HFFc6 (cell line): Measurements from ENCODE around the gene CTNNA1. TPM values are rescaled to one million over a fixed set of nuclear protein-coding genes. Genes with fewer than 3 reads are reported as not detected.

Experiments used
- DNase-seq: peaks from one replicate; pipeline ENCODE4 v3.0.0-alpha.2; 2018
- H3K27ac Mint-ChIP-seq: 2 replicates; pipeline ENCODE4 v1.8.0; 2020; ENCODE audit warnings: mild to moderate bottlenecking, mixed read lengths
- H3K27me3 Mint-ChIP-seq: 2 replicates; pipeline ENCODE4 v1.8.0; 2021; ENCODE audit warnings: mild to moderate bottlenecking, moderate library complexity, mixed read lengths; ENCODE audit not compliant: insufficient read depth
- H3K36me3 Mint-ChIP-seq: 2 replicates; pipeline ENCODE4 v1.8.0; 2021; ENCODE audit warnings: low read depth, mixed read lengths
- H3K4me1 Mint-ChIP-seq: 2 replicates; pipeline ENCODE4 v1.8.0; 2020; ENCODE audit warnings: low read depth, mixed read lengths
- H3K4me3 Mint-ChIP-seq: 2 replicates; pipeline ENCODE4 v1.8.0; 2020; ENCODE audit warnings: mild to moderate bottlenecking, moderate library complexity, mixed read lengths
- H3K9me3 Mint-ChIP-seq: 2 replicates; pipeline ENCODE4 v1.8.0; 2020; ENCODE audit warnings: mild to moderate bottlenecking, mixed read lengths
- total RNA-seq, 6 experiments: library from RNA; stranded (reverse); fragmentation: NEBNext Ultra II Directional; extraction: Animal tissue kit (Norgen Biotek cat#: 25700); gene quantifications; 2 replicates in 1 of 6; 3 replicates in 5 of 6; pipeline ENCODE4 v1.2.3, GENCODE V29; 2021
- TF ChIP-seq, protein P1 (sequence below): fragments of 200-600 bp; sonication (generic); IDR thresholded peaks from 2 replicates; pipeline ENCODE4 v1.5.0; 2021; ENCODE audit warnings: antibody characterized with exemption, mild to moderate bottlenecking

CTNNA1 gene
- total RNA-seq, 6 experiments from 2014 or later = 282 to 342 (median 292) TPM

DNA sequence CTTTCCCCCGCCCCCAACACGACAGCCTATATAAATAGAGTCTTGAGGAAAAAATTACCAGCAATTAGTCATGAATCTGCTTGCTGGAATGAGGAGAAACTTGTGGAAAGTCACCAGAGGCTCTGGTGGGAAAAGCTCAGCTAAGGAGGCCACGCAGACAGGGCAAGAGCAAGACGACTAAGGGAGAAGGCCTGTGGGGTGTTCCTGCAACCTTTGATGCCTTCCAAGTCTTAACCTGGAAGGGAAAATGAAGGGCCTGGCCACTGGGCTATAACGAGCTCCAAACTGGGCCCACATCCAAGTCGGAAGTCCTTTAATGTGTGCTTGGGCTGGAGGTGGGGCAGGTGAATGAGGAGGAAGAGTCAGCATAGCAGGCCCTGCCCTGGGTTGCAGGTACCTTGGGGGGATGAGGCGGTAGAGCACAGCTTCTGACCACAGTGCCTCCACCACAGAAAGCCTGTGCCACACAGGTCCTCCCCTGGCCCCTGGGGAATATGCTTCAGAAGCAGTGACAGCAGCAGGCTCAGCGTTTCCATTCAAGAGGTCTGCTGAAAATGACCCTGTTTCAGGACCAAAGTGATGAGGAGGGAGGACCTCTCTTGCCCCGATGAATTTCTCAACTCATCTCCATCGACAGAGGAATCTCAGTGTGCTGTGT is 214.7 kb downstream of the CTNNA1 start:
- Mint-ChIP-seq H3K27me3 (0 out of 2 replicates have a peak, but pooled peaks cover 2% of the 10 kb centered on the region), H3K9me3 (no peaks in the 10 kb centered on the region), H3K4me3 (no peak overlapping the region), H3K36me3 (no peaks in the 10 kb centered on the region), H3K27ac (no peak overlapping the region), H3K4me1 (peaks cover 38% of the 10 kb centered on the region)
- TF ChIP-seq, protein P1, sequence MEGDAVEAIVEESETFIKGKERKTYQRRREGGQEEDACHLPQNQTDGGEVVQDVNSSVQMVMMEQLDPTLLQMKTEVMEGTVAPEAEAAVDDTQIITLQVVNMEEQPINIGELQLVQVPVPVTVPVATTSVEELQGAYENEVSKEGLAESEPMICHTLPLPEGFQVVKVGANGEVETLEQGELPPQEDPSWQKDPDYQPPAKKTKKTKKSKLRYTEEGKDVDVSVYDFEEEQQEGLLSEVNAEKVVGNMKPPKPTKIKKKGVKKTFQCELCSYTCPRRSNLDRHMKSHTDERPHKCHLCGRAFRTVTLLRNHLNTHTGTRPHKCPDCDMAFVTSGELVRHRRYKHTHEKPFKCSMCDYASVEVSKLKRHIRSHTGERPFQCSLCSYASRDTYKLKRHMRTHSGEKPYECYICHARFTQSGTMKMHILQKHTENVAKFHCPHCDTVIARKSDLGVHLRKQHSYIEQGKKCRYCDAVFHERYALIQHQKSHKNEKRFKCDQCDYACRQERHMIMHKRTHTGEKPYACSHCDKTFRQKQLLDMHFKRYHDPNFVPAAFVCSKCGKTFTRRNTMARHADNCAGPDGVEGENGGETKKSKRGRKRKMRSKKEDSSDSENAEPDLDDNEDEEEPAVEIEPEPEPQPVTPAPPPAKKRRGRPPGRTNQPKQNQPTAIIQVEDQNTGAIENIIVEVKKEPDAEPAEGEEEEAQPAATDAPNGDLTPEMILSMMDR = no peak
- DNase-seq = no peak

DNA sequence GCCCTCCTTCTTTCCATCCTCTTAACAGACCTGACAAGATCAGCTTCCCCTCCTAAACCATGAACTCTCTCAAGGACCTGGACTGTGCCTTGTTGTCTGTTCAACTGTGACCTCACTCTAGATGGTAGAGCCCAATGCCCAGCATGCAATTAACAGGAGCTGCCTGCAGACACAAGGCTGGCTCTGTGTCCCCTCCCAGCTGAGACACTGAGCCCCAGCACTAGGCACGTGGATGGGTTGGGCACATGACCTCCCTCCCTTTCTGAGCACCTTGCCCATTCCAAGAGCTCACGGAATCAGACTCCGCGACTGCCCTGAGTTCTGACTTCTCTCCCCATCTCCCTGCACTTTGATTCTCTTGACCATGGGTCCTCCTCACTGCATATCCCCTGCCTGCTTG is 215.4 kb downstream of the CTNNA1 start:
- Mint-ChIP-seq H3K4me3 (no peak overlapping the region), H3K4me1 (peaks cover 34% of the 10 kb centered on the region), H3K9me3 (no peaks in the 10 kb centered on the region)

DNA sequence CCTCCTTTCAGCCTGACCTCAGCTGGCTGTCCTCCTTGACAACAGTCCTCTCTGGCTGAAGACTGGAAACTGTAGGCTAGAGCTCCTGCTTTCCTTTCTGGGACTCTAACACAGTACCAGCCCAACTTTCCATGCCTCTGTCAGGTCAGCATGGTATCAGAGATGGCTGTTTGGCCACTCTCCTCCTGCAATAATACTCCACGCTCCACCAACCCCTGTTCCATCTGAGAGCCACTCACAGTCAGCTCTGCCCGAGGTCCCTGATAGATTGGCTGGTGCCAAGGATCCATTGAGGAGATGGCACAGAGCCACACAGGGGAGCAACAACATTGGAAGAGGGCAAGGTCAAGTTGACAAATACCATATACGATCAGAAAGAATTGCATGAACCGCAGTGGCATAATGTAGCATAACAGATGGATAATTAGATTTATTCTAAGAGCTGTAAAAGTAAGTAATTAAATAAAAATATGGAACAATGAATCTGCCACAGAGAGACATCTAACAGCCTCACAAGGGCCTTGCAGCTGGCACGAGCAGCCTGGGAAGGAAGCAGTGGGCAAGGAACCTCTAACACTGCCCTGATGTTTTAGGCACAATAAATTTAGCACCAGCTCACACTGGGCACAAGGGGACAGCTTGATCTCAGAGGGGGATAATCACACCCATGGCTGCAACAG is 216.2 kb downstream of the CTNNA1 start:
- H3K27me3 Mint-ChIP-seq = 0 out of 2 replicates have a peak, but pooled peaks cover 2% of the 10 kb centered on the region
- H3K4me3 Mint-ChIP-seq = no peak overlapping the region
- TF ChIP-seq, protein P1 = no peak
- no peak for DNase-seq
- H3K9me3 Mint-ChIP-seq = no peaks in the 10 kb centered on the region
- H3K4me1 Mint-ChIP-seq = peaks cover 34% of the 10 kb centered on the region
- no peaks in the 10 kb centered on the region for H3K36me3 Mint-ChIP-seq
- H3K27ac Mint-ChIP-seq = no peak overlapping the region

More for the DNA sequence above, 215.4 kb downstream of the CTNNA1 start:
- no peaks in the 10 kb centered on the region for H3K36me3 Mint-ChIP-seq
- TF ChIP-seq, protein P1 = no peak
- H3K27ac Mint-ChIP-seq = no peak overlapping the region
- 0 out of 2 replicates have a peak, but pooled peaks cover 2% of the 10 kb centered on the region for H3K27me3 Mint-ChIP-seq
- DNase-seq = no peak

DNA sequence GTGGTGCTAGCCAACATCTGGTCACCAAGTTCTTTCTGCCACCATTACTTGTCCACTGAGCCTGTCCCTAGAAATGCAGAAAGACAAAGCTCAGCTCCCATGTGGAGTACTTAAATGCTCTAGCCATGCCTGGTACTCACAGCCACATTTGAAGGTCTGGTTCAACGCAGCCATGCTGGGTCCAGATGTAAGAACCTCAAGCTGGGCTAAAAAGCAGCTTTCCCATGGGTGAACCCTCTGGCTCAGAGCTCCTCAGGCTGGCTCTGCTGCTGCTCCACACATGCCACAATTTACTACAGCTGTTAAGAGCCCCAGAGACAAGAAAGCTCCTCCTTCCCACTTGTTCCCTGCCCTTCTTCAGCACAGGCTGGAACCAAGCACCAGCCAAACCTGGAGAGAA is 219.0 kb downstream of the CTNNA1 start:
- H3K27ac Mint-ChIP-seq = no peak overlapping the region
- no peaks in the 10 kb centered on the region for H3K36me3 Mint-ChIP-seq
- no peak for DNase-seq
- H3K4me3 Mint-ChIP-seq = no peak overlapping the region
- H3K27me3 Mint-ChIP-seq = no peaks in the 10 kb centered on the region
- TF ChIP-seq, protein P1 = no peak
- H3K9me3 Mint-ChIP-seq = no peaks in the 10 kb centered on the region
- peaks cover 43% of the 10 kb centered on the region for H3K4me1 Mint-ChIP-seq

DNA sequence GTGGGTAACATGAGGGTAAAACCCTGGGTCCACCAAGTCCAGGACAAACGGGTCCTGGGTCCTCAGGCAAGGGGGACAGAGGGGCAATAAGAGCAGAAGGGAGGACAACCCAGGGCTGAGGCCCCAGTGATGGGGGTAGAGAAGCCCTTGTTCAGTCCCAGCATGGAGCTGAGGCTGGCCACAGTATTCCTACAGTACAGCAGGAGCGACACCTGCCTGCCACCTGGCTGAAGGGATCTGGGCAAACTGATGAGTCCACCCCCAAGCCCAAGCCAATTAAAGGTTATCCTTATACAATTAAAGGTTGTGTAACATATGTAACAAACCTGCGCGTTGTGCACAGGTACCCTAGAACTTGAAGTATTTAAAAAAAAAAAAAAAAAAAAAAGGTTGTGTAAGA is 219.6 kb downstream of the CTNNA1 start:
- no peak overlapping the region for H3K27ac Mint-ChIP-seq
- no peak for DNase-seq
- no peaks in the 10 kb centered on the region; the same call in 1 of the 2 replicates for H3K36me3 Mint-ChIP-seq
- H3K4me3 Mint-ChIP-seq = no peak overlapping the region
- no peaks in the 10 kb centered on the region; the same call in 1 of the 2 replicates for H3K27me3 Mint-ChIP-seq
- H3K4me1 Mint-ChIP-seq = peaks cover 43% of the 10 kb centered on the region
- TF ChIP-seq, protein P1 = no peak
- no peaks in the 10 kb centered on the region for H3K9me3 Mint-ChIP-seq
